Kidney epithelial cell (primary cell): Measurements from ENCODE around the gene SIPA1L3. TPM values are rescaled to one million over a fixed set of nuclear protein-coding genes. Genes with fewer than 3 reads are reported as not detected.

Source experiments
- DNase-seq: peaks from one replicate; pipeline ENCODE4 v3.0.0-alpha.2; 2010; ENCODE audit warnings: low read depth
- H3K27me3 ChIP-seq: 2 replicates; pipeline ENCODE4 v1.6.0; 2011; ENCODE audit warnings: low read length; ENCODE audit not compliant: control insufficient read depth, insufficient read depth
- H3K36me3 ChIP-seq: 2 replicates; pipeline ENCODE4 v1.5.1; 2011; ENCODE audit warnings: low read length; ENCODE audit not compliant: control insufficient read depth, insufficient read depth
- H3K4me3 ChIP-seq: 2 replicates; pipeline ENCODE4 v1.5.1; 2011; ENCODE audit warnings: low read depth, mild to moderate bottlenecking, control low read depth, low read length
- total RNA-seq: library from RNA; depleted of rRNA; stranded (reverse); fragments of >200 nt; gene quantifications from 2 replicates; pipeline ENCODE4 v1.2.3, GENCODE V29; 2015
- TF ChIP-seq, protein P1 (sequence below): IDR thresholded peaks from 2 replicates; pipeline ENCODE4 v1.5.1; 2011; ENCODE audit warnings: mild to moderate bottlenecking, moderate library complexity, low read length, control low read depth, inconsistent platforms; ENCODE audit not compliant: insufficient read depth, poor library complexity, severe bottlenecking

Gene SIPA1L3
- total RNA-seq, 1 donor from 2014 or later = 40.4 TPM

DNA sequence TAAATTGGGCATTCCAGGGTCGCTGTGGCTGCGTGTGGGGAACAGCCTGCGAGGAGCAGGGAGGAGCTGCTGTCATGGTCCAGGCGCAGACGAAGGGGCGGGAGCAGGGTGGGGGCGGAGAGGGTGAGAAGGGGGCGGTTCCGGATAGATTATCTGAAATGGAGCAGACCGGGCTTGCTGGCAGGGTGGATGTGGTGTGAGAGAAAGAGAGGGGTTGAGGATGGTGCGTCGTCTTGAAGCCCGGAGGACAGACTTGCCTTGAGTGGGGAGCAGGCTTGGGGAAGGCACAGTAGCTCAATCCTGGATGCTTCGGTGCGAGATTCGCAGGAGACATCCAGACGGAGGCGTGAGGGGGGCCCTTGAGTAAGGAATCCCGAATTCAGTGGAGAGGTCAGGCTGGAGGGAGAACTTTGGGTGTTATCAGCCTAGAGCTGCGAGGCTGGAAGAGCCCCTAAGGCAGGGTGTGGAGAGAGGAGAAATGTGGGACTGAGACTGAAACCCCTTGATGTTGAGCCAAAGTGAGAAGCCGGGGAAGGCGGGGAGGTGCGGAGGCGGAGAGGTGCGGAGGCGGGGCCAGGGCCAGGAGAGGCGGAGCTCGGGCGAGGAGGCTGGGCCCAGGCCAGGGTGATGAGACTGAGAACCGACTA, 276.4 kb downstream of the SIPA1L3 start:
- no peak for DNase-seq
- H3K36me3 ChIP-seq = no peaks in the 10 kb centered on the region
- H3K27me3 ChIP-seq = no peaks in the 10 kb centered on the region
- H3K4me3 ChIP-seq = no peak overlapping the region
- TF ChIP-seq, protein P1, sequence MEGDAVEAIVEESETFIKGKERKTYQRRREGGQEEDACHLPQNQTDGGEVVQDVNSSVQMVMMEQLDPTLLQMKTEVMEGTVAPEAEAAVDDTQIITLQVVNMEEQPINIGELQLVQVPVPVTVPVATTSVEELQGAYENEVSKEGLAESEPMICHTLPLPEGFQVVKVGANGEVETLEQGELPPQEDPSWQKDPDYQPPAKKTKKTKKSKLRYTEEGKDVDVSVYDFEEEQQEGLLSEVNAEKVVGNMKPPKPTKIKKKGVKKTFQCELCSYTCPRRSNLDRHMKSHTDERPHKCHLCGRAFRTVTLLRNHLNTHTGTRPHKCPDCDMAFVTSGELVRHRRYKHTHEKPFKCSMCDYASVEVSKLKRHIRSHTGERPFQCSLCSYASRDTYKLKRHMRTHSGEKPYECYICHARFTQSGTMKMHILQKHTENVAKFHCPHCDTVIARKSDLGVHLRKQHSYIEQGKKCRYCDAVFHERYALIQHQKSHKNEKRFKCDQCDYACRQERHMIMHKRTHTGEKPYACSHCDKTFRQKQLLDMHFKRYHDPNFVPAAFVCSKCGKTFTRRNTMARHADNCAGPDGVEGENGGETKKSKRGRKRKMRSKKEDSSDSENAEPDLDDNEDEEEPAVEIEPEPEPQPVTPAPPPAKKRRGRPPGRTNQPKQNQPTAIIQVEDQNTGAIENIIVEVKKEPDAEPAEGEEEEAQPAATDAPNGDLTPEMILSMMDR = no peak

DNA sequence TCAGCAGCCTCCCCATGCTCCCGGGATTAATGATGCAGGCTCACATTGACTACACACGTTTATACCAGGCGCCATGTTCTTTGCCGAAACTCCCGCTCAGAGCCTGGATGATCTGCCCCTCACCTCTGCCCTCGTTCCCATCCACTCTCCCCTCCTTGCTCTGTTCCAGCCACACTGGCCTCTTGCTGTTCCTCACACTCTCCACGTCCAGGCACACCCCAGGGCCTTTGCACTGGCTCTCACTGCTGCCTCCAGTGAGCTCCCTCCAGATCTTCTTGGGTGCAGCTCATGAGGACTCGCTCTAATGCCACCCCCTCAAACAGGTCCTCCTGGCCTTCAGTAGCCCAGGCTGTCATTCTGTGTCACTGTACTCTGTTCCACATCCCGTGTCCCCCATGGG, 277.8 kb downstream of the SIPA1L3 start:
- Histone ChIP-seq H3K36me3 (no peaks in the 10 kb centered on the region), H3K27me3 (no peaks in the 10 kb centered on the region), H3K4me3 (no peak overlapping the region)
- TF ChIP-seq, protein P1 = no peak
- no peak for DNase-seq

DNA sequence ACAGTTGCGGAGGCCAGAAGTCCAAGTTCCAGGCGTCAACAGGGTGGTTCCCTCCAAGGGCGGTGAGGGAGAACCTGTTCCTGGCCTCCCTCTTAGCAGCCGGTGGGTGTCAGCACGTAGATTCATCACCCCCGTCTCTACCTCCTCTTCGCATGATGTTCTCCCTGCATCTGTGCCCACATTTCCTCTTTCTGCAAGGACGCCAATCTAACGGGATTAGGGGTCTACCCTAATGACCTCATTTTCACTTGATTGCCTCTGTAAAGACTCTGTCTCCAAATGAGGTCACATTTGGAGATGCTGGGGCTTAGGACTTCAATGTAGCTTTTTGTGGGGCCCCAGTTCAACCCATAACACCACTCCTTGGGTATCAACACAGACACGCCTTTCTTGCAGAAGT, 278.6 kb downstream of the SIPA1L3 start:
- no peak overlapping the region for H3K4me3 ChIP-seq
- TF ChIP-seq, protein P1 = no peak
- H3K36me3 ChIP-seq = no peaks in the 10 kb centered on the region
- DNase-seq = no peak
- H3K27me3 ChIP-seq = no peaks in the 10 kb centered on the region

DNA sequence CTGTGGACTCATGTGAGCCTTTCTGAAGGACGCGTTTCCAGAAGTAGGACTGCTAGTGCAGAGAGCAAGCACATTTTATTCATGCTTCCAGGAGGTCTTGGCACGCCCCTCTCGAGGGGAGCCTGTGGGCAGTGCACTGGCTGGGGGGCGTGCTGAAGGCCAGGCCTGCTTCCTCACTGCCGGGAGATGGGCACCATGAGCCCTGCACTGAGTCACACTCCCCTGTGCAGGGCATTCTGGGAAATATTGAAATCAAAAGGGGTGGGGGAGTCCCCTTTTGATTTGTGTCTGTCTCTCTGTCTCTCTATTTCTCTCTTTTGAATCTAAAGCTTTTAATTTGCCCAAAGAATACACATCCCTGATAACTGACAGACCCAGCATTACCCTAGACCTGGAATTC, 283.1 kb downstream of the SIPA1L3 start:
- no peak for DNase-seq
- Histone ChIP-seq H3K4me3 (no peak overlapping the region), H3K27me3 (no peaks in the 10 kb centered on the region), H3K36me3 (no peaks in the 10 kb centered on the region)
- TF ChIP-seq, protein P1 = no peak

DNA sequence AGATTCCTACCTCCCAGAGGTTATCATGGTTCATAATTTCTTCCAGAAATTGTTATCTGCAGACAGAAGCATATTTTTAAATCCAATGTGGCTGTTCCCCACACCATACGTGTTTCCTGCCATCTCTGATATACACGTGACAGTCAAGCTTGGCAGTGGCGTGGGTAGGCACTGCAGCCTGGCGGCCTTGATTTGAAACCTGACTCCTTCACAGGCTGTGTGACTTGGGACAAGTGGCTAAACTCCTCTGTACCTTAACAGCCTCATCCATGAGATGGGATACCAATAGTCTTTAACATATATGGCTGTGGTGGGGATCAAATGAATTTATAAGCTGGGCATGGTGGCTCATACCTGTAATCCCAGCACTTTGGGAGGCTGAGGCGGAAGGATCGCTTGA, 283.8 kb downstream of the SIPA1L3 start:
- H3K4me3 ChIP-seq = no peak overlapping the region
- TF ChIP-seq, protein P1 = no peak
- no peaks in the 10 kb centered on the region for H3K36me3 ChIP-seq
- no peaks in the 10 kb centered on the region for H3K27me3 ChIP-seq
- no peak for DNase-seq

DNA sequence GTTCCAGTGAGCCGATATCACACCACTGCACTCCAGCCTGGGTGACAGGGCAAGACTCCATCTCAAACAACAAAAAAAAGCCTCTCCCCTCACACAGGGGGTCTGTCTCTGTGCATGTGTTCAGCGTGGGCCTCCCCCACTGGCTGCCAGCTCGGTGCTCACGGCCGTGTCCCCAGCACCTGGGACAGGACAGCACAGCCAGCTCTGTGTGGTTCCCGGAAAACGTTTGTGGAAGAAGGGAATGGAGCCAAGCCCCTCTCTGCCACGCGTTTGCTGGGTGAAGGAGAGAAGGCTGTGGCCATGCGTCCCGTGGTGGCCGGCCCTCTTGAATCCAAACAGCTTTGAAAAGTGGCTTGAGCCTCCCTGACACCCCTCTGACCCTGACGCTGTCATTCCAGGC, 284.7 kb downstream of the SIPA1L3 start:
- TF ChIP-seq, protein P1 = no peak
- H3K4me3 ChIP-seq = no peak overlapping the region
- no peaks in the 10 kb centered on the region for H3K27me3 ChIP-seq
- no peak for DNase-seq
- no peaks in the 10 kb centered on the region for H3K36me3 ChIP-seq
